ENCODE measurements around the gene SETD4. TPM values are rescaled to one million over a fixed set of nuclear protein-coding genes. Genes with fewer than 3 reads are reported as not detected.

SETD4 gene
- total RNA-seq, 1 donor from 2014 or later: 45.8 TPM

DNA sequence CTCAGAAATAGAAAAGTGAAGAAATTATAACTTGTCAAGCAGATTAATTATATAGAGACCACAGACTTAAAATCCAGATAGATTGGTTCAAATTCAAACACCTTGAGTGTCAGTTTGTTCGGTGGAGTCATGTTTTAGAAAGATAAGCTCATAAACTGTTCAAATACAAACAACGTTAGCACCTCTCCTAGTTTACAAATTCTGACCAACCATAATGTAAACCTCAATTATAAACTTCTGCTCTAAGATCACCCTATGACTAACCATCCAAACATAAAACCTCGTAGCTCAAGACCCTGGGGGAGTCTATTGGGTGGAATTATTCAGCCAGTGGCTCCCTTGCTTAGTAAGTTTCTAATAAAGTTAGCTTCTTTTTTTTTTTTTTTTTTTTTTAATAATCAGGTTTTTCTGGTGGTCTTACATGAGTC, 21.9 kb upstream of the SETD4 start:
- no peaks in the 10 kb centered on the region for H3K4me1 Mint-ChIP-seq (ENCODE audit: low read depth)
- H3K36me3 Mint-ChIP-seq (ENCODE audit: insufficient read depth): no peaks in the 10 kb centered on the region
- no peak overlapping the region for H3K4me3 Mint-ChIP-seq (ENCODE audit: low read depth)
- H3K9me3 Mint-ChIP-seq (ENCODE audit: low read depth): no peaks in the 10 kb centered on the region
- TF ChIP-seq, protein P1, sequence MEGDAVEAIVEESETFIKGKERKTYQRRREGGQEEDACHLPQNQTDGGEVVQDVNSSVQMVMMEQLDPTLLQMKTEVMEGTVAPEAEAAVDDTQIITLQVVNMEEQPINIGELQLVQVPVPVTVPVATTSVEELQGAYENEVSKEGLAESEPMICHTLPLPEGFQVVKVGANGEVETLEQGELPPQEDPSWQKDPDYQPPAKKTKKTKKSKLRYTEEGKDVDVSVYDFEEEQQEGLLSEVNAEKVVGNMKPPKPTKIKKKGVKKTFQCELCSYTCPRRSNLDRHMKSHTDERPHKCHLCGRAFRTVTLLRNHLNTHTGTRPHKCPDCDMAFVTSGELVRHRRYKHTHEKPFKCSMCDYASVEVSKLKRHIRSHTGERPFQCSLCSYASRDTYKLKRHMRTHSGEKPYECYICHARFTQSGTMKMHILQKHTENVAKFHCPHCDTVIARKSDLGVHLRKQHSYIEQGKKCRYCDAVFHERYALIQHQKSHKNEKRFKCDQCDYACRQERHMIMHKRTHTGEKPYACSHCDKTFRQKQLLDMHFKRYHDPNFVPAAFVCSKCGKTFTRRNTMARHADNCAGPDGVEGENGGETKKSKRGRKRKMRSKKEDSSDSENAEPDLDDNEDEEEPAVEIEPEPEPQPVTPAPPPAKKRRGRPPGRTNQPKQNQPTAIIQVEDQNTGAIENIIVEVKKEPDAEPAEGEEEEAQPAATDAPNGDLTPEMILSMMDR (IDR thresholded peaks at IDR 0.05; ENCODE audit: unreplicated experiment): no peak
- no peak overlapping the region for H3K27ac Mint-ChIP-seq
- DNase-seq (ENCODE audit: low spot score, unreplicated experiment): no peak
- no peaks in the 10 kb centered on the region for H3K27me3 Mint-ChIP-seq

DNA sequence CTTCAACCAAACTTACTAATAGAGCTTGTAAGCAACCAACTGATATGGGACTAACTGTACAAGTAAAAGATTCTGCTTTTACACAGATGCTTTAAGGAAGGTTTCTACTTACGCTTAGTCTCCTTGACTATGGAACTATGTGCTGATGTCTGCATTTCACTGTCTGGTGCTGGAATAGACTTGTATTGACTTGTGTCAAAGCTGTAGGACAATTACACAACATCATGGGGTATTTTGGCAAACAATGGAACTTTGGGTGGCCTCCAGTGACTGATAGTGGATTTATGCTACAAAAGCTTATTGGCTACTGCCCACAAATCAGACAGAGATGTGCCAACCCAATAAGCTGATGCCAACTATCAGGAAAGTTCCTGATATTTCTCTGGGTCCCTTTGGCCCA, 20.1 kb upstream of the SETD4 start:
- TF ChIP-seq, protein P1 (IDR thresholded peaks at IDR 0.05; ENCODE audit: unreplicated experiment): no peak
- no peaks in the 10 kb centered on the region for H3K36me3 Mint-ChIP-seq (ENCODE audit: insufficient read depth)
- no peak for DNase-seq (ENCODE audit: low spot score, unreplicated experiment)
- H3K27ac Mint-ChIP-seq: no peak overlapping the region
- H3K4me3 Mint-ChIP-seq (ENCODE audit: low read depth): no peak overlapping the region
- H3K9me3 Mint-ChIP-seq (ENCODE audit: low read depth): no peaks in the 10 kb centered on the region
- H3K27me3 Mint-ChIP-seq: no peaks in the 10 kb centered on the region
- peaks cover 6% of the 10 kb centered on the region for H3K4me1 Mint-ChIP-seq (ENCODE audit: low read depth)

DNA sequence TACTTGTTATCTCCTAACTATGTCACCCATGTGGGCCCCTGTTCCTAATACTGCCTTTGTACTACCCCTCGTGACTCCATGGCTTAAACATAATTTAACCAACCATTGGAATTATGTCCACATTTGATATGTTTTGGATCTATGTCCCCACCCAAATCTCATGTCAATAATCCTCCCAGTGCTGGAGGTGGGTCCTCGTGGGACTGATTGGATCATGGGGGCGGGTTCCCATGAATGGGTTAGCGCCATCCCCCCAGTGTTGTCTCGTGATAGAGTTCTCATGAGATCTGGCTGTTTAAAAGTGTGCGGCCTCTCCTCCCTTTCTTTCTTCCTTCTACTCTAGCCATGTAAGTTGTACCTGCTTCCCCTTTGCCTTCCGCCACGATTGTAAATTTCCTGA, 19.3 kb upstream of the SETD4 start:
- no peak for DNase-seq (ENCODE audit: low spot score, unreplicated experiment)
- Mint-ChIP-seq H3K36me3 (ENCODE audit: insufficient read depth) (no peaks in the 10 kb centered on the region), H3K4me3 (ENCODE audit: low read depth) (no peak overlapping the region), H3K27ac (no peak overlapping the region), H3K27me3 (no peaks in the 10 kb centered on the region), H3K4me1 (ENCODE audit: low read depth) (peaks cover 6% of the 10 kb centered on the region), H3K9me3 (ENCODE audit: low read depth) (no peaks in the 10 kb centered on the region)
- TF ChIP-seq, protein P1 (IDR thresholded peaks at IDR 0.05; ENCODE audit: unreplicated experiment): no peak

DNA sequence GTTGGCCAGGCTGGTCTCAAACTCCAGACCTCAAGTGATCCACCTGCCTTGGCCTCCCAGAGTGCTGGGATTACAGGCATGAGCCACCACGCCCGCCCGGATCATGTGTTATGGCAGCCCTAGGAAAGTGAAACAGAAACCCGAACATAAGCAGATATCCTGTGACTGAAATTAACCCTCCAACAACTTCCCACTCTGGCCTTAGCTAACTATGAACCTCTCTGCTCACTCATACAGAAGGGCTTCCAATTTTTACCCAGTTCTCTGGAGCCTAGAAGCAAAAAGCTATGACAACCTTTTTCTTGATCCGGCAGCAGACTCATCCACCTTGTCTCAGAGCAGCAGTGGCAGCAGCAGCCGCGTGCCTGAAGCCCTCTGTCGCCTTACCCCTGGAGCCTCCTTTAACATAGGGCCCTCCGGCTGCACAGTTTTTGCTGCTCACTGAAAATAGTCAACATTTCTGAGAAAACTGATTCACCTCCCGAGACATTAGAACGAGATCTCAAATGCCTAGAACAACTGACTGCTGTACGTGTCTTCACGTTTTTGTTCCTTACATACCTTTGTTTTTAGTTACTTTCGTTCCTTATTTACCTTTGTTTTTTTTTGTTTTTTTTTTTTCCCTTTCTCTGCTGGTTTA, 18.8 kb upstream of the SETD4 start:
- H3K27me3 Mint-ChIP-seq: no peaks in the 10 kb centered on the region
- no peak overlapping the region for H3K4me3 Mint-ChIP-seq (ENCODE audit: low read depth)
- H3K9me3 Mint-ChIP-seq (ENCODE audit: low read depth): no peaks in the 10 kb centered on the region
- TF ChIP-seq, protein P1 (IDR thresholded peaks at IDR 0.05; ENCODE audit: unreplicated experiment): no peak
- no peak for DNase-seq (ENCODE audit: low spot score, unreplicated experiment)
- H3K4me1 Mint-ChIP-seq (ENCODE audit: low read depth): peaks cover 6% of the 10 kb centered on the region
- no peak overlapping the region for H3K27ac Mint-ChIP-seq
- no peaks in the 10 kb centered on the region for H3K36me3 Mint-ChIP-seq (ENCODE audit: insufficient read depth)

DNA sequence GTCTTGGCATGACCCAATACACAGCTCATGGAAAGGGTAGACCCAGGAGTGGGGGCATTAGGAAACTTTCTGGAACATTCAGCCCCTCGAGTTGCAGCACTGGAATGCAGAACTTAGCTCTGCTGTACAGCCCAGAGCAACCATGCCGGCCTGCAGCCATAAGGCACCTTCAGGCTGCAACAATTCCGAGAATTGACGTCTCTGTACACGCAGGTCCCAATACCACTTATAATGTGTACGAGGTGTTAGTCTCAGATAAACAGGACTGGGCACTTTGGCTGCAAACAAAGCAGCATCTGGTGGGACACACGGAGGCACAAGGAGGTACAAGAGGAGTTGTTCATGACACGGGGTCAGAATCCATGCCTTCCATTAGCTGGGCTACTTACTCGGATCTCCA, 17.4 kb upstream of the SETD4 start:
- Mint-ChIP-seq H3K27ac (no peak overlapping the region), H3K4me3 (ENCODE audit: low read depth) (no peak overlapping the region), H3K4me1 (ENCODE audit: low read depth) (peaks cover 12% of the 10 kb centered on the region), H3K36me3 (ENCODE audit: insufficient read depth) (no peaks in the 10 kb centered on the region), H3K9me3 (ENCODE audit: low read depth) (no peaks in the 10 kb centered on the region), H3K27me3 (no peaks in the 10 kb centered on the region)
- TF ChIP-seq, protein P1 (IDR thresholded peaks at IDR 0.05; ENCODE audit: unreplicated experiment): no peak
- no peak for DNase-seq (ENCODE audit: low spot score, unreplicated experiment)

Measured in progenitor cell of endocrine pancreas (in vitro differentiated cells).